Spleen (tissue), 7 donors: ENCODE data around the gene GUCA1A.

Experiments used
- CTCF ChIP-seq, 11 experiments: fragments of 200-600 bp in 7 of 11; fragments of 450-650 bp in 4 of 11; sonication (generic) in 4 of 11; IDR thresholded peaks in 8 of 11; conservative IDR thresholded peaks in 3 of 11; 1 replicate in 7 of 11; 2 replicates in 4 of 11; pipeline versions ENCODE4 v1.4.0 to v1.8.0; 2016 to 2021; ENCODE audit warnings: antibody characterized with exemption in 11 of 11, inconsistent platforms in 4 of 11, mild to moderate bottlenecking in 1 of 11
- POLR2A ChIP-seq, 3 donors: fragments of 450-650 bp; IDR thresholded peaks; one replicate each; pipeline ENCODE4 v1.5.1; 2017; ENCODE audit warnings: antibody characterized with exemption in 3 of 3, mild to moderate bottlenecking in 1 of 3
- POLR2AphosphoS5 ChIP-seq, 3 donors: sonication (generic); formaldehyde crosslinking; IDR thresholded peaks; one replicate each; pipeline ENCODE4 v1.5.1; 2017; ENCODE audit warnings: antibody characterized with exemption in 3 of 3
- donor health status: DM: no; HTN: no; CAD: no; lungs with moderate emphysema.
- donor health status: DM: no; HTN: no; CAD: no.
- donor health status: DM: no; HTN: no; CAD: no.

- TF ChIP-seq POLR2A (IDR thresholded peaks at IDR 0.05) (no peak), CTCF (IDR thresholded peaks at IDR 0.05 in 8 of 11, conservative IDR thresholded peaks at IDR 0.05 in 3 of 11) (no peak), POLR2AphosphoS5 (IDR thresholded peaks at IDR 0.05) (no peak)
Measured at GRCh38 chr6:42158011-42158410, 15.2 kb upstream of the GUCA1A start.
